ENCODE results near the gene TBC1D21.
A peak's percentile ranks its signal among the peaks of the same experiment; 100 is the strongest.

Gene TBC1D21

DNA sequence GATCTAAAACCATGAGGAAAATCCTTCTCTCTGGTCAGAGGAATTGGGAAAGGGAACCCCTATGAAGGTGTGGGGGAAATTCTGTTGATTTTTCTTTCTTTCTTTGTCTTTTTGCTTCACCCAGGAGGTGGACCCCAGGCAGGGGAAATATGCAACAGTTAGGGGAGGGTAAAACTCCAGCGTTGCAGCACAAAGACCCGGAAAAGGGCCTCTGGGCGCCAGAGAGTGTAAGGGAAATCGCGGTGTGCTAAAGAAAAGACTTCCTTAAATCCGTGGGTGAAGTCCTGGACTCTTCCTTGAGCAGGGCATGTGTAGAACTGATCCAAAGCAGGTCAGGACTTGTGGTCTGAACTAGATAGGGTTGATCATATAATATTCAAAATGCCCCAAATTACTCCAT, 11.1 kb upstream of the TBC1D21 start:
- no peak for DNase-seq (ENCODE audit: low spot score)

DNA sequence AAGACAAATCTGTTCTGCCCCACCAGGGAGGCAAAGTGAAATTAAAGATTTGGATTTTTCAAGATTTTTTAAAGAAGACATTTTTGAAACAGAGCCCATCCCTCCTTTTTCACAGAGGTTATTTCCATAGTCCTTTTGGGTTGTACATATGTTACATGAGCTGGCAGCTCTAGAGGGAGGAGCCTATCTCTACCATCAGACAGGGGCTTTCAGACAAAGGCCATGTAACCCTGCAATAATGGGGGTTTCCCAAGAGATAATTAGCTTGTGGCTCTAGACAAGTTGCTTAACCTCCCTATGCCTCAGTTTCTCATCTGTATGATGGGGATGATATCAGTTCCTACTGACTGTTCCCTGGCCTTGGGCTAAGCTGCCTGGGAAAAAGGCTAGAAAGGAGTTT, 8.0 kb upstream of the TBC1D21 start:
- no peak for DNase-seq (ENCODE audit: low spot score)

DNA sequence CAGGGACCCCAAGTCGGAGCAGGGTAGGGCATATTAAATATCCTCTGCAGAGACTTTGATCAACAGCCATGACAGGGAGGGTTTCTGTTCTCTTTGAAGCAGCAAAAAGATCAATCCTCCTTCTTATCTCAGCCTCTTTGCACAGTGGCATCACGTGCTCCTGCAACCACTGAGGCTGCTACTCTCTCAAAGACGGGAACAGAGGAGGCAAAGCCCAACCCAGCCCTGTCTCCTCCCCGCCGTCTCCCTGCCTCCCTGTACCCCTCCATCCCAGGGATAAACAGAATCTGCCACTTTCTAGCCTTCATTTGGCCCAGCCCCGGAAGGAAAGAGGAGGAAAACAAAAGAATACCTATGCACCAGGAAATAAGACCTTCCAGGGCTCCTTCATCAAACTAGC, 7.5 kb upstream of the TBC1D21 start:
- DNase-seq (ENCODE audit: low spot score), result no peak

DNA sequence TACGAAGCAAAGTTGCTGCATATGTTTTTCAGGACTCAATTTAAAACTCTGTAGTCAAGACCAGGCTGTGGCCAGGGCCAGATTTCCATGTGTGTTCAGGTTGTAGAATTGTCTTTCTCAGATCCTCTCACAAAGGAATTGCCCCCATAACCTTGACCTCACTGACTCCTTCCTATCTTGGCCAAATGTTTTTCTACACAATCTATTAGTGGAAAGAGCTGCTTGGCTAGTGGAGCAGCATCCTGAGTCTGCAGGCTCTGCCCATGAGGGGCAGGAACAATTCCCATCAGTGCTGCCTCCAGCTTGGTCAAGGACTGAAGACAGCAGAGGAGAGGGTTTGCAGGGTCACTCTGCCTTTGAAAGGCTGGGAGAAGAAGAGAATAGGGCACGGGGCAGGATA, 6.9 kb upstream of the TBC1D21 start:
- no peak for DNase-seq (ENCODE audit: low spot score)

DNA sequence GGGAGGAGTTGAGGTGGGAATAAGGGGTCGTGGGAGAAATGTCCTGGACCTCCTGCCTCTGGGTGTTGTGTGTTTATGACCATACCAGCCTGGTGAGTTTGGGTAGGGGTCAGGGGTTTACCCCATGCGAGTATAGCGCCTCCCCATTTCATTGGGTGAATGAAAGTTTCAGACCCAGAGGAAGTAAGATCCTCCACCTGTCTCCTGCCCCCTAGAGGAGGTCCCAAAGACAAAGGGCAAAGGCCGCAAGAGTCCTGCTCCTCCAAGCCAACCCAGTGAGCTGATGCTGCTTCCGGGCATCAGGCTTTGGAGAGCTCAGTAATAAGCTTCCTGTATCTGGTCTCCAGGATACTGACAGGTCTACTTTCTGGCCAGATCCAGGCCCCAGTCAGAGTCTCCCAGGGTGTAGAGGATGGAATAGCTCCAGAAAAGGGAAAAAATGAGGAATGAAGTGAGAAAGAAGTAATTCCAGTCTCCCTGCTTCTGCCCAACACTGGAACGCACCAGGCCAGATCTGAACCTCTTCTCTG, 6.4 kb upstream of the TBC1D21 start:
- DNase-seq (ENCODE audit: low spot score), result no peak

DNA sequence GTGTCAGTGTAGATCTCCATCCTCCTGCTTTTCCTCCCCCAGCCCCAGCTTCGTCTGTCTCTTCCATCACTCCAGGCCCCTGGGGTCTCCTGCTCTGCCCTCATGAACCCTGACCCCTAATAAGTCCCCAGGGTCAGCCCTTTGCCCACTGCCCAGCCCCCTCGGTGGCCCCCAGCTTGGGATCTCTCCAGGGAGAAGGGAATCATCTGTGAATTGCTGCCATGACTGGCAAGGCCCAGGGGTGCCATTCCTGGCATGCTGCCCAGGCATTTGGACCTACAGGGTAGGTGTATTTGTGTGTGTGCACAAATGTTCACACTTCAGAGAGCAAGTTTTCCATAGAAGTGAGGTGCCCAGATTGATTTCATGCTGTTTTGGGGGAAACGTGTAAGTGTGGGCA, 5.9 kb upstream of the TBC1D21 start:
- DNase-seq (ENCODE audit: low spot score), result no peak

DNA sequence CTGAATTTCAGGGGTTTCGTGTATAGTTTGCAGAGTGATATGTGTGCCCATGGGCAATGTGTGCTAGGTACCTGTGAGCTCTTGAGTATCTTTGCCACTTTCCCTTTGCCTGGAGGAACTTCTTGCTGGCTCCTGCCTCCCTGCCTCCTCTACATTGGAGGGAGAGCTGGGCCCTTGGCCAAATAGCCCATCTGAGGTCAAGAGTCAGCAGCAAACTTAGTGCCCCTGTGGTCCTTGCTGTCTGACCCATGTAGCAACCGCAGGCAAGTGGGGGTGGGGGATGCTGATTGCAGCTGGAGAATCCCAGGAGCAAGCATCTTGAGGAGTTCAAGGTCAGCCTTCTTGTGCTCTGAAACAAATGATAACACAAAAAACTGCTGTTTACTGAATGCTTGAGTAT, 5.4 kb upstream of the TBC1D21 start:
- DNase-seq (ENCODE audit: low spot score), result no peak

DNA sequence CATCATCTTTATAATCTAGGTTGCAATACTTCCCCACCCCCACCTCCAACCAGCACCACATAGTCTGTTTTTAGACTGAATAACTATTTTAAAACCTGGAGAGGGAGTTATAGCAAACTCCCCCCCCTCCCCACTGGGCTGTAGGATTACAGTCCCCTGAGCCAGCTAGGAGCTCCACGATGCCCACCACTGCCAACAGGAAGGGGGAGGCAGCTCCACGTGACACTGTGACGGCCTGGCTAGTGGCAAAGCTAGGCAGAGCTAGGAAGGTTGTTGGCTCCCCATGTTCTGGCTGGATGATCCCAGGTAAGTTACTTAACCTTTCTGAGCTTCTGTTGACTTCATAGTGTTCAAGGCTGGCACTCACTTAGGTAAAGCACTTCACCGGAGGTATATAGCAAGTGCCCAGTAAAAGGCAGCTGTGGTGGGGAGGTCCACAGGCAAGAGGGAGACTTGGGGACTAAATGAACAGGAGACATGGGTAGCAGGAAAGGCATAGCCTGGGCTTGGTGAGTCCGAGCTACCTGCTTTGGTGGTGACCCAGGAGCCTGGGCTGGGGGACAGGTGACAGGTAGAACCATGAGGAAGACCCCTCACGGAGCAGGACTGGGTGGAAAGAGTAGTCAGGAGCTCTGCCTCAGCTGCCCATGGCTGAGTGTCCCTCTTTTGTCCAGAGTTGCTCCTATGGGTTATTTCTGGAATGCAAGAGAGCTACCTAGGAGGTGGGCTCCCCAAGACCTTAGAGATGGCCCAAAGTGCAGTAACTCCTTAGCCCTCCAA, 4.0 kb upstream of the TBC1D21 start:
- DNase-seq (ENCODE audit: low spot score), result no peak

DNA sequence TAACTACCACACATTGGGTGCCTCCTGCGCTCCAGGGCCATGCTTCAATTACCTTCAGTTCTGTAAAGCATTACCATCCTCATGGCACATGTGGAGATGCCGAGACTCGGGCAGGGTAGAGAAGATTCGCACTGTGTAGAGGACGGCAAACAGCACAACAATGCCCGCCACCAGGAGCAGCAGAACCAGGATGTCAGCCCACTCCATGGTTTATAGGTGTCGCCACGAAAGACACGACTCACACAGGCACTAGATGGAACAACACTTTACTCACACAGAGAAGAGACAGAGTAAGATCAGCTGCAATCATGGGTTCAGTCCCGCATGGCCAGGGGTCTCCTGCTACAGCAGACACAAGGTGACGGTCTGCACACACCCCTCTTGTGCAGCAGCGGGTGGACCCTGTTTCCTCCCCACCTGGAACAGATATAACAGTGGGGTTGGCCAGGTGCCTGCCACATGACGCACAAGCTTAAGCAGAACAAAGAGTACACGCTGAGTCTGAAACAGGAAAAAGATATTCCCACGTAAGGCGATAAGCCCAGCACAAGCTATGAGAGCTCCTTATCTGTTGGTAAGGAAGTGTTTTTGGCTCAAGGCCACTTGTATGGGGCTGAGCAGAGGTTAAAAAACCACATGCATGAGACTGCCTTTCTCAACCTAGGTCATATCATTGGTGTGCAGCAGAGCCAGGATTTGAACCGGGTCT, 2.5 kb upstream of the TBC1D21 start:
- no peak for DNase-seq (ENCODE audit: low spot score)

DNA sequence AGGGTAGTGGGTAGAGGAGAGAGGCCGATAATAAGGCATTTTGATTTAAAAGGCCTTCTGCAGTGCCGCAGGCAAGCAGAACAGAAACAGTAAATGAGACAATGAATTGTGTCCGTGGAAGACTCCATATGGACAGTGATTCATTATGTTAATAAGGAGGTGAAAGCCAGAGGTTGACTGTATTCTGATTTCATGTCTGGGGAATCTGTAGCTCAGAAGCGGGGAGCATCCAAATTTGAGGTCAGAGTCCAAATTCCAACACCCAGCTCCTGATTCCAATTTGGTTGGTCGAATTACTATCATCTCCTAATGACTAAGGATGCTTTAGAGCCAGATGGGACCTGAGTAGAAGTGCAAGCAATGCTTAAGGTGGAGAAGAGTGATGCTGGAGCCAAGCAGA, 1.0 kb upstream of the TBC1D21 start:
- DNase-seq (ENCODE audit: low spot score), result no peak

DNA sequence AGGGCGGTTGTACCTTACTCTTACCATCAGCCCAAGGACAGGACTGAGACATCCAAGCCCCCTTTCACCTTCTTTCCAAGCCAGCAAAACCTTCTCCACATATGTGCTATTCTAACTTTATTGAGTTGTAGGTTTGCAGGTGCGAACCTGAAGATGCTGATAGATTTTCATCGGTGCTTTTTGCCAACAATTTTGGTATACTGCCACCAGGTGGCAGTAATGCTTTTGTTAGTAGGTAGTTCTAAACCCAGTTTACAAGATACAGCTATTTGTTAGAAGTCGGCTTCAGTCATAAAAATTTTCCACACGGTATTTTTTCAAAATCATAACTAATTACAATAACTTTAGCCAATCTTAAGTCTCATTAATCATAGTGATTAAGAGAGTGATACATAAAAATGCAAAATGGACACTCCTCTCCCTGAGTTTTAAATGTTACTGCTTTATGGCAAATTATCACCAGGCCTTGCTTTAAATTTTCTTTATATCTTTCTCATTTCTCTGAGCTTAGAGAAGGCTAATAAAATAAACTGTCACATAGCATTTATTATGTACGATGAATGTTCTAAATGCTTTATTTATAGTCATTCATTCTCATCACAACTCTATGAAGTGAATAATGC, 636 bp downstream of the TBC1D21 start:
- peak; percentile 50 for DNase-seq (ENCODE audit: low spot score)

DNA sequence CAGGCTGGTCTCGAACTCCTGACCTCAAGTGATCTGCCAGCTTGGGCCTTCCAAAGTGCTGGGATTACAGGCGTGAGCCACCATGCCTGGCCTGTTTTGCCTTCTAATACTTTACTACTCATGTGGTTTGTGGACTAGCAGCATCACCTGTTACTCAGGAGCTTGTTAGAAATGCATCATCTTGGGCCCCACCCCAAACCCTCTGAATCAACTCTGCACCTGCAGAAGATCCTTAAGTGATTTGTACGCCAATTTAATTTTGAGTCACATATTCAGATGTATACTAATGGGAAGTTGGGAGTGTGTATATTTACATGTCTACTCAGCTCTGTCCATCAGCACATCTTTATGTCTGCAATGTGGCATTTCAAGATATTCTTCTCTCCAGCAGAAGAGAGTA, 6.1 kb downstream of the TBC1D21 start:
- DNase-seq (ENCODE audit: low spot score), result no peak

DNA sequence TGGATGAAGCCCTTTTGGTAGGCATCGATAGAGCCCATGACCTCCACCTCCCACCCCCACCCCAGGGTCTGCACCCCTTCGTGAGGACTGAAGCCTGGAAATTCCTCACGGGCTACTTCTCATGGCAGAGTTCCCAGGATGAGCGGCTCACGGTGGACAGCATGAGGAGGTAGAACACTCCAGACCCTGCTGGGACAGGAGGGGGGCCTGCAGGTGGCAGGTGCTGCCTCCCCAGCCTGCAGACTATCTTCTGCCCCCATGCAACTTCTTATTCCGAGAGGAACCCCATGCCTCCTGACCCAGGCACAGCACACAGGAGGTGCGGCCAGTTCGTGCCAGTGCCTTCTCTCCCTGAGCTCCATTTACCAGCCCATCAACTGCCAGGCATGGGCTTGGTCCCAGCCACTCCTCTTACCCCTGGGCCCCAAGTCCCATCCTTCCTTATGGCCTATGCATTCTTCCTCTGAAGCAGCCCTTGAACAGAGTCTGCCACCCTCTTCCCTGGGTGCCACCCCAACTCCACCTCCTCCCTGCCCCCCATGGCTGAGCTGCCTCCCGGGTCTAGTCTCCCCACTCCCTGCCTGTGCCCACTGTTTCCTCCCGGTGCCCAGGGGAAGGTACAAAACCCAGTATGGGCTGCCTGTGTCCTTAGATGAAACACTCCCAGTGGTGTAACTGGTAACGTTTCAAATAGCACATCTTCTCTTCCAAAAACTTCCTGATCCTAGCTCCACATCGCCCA, 8.4 kb downstream of the TBC1D21 start:
- no peak for DNase-seq (ENCODE audit: low spot score)

DNA sequence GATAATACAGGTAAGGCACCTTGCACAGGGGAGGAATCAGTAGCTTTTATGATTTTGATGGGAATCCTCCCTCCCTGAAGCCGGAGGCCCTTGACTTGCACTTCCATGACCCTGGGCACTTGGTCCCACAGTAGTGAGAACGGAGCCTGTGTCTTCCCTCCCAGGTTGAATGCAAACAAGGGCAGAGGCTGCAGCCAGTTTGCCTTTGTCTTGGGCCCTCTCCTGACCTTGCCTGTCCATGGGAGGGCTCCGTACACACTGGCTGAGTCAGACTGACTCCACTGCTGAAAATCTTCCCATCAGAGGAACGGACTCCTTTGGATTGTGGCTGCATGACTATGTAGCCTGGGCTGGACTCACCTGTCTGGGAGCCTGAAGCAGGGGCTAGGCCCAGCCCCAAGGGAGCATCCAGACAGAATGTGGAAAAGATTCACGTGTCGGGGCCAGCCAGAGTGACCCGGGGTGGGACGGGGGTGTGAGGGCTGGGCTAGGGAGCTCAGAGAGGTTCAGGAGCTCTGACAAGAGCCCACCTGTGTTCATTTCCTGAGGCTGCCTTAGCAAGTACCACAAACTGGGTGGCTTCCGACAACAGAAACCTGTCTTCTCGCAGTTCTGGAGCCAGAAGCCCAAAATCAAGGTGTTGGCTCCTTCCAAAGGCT, 9.5 kb downstream of the TBC1D21 start:
- DNase-seq (ENCODE audit: low spot score), result no peak

DNA sequence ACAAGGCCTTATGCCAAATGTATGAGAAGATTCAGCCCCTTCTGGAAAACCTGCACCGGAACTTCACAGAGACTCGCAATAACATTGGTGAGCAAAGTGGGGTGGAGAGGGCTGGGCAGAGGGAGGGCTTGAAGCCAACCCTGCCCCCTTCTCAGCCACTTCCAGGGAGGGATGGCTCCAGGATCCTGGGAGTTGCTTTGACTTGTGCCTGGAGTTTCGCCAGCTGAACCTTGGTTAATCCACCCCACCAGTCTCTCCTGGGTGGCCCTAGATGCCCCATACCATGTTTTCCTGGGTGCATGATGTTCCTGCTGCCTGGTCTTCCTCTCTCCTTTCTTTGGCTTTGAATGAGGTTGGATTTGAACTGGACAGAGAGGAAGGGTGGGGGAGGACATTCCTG, 10.8 kb downstream of the TBC1D21 start:
- DNase-seq (ENCODE audit: low spot score), result no peak

DNA sequence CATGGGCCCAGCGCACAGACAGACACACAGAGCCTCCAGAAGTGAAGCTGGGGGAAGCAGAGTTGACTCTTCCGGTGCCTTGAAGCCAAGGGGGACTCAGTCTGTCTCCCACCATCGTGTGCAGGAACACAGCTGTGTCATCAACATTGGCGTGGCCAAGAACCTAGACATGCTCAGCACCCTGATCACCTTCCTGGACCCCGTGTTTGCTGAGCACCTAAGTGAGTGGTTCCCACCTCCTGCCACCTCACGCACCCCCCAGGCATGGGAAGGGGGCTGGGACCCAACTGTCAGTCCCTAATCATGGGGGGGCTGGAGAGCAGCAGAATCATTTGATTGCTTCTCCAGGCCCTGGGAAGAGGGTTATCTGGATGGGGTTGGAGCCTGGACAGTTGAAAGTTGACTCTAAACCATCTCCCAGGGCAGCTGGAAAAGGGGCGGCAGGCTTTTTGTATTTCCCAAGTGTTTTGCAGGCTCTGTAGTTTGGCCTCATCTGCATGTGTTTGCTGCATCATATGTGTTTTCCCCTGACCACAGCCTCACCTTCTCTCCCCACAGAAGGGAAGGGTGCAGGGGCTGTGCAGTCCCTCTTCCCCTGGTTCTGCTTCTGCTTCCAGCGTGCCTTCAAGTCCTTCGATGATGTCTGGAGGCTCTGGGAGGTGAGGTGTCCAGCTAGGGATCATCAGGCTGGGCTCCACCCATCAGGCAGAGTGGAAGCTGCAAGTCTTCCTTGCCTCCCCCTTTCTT, 12.8 kb downstream of the TBC1D21 start:
- DNase-seq (ENCODE audit: low spot score), result no peak

DNA sequence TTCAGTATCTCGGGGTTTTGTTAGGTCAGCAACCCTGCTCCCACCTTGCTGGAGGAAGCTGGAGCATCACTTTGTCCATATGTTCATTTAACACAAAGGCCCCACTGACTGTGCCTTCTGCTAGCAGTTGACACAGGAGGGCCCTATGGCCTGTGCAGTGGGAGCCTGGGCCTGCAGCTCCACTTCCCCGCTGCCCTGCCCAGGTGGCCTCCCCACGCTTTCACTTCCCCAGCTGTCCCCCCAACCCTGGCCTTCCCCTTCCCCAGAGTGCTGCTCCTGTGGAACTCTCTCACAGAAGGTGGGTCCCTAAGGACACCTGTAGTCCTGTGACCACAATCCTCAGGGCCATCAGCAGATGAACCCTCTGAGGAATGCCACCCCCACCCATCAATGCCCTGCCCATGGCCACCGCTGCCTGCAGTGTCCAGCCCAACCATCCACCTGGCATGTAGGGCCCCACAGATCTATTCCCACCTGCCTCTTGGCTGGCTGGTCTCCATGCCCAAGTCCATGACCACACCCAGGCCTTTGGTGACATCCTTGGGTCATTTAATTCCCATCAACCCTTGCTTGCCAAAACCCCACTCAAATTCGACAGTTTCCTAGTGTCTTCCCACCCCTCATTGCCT, 13.5 kb downstream of the TBC1D21 start:
- DNase-seq (ENCODE audit: low spot score), result no peak

DNA sequence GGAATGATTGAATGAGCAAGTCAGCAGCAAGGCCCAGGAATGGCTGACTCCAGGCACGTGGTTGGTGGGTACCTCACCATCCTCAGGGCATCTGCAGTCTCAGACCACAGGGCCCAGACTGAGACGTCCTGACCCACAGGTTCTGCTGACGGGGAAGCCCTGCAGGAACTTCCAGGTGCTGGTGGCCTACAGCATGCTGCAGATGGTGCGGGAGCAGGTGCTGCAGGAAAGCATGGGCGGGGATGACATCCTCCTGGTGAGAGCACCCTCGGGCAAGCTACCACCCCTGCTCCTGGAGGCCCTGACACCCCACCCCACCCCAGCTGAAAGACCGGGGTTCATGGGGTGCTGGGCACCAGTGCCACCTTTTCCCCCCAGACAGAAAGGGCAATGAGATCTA, 14.1 kb downstream of the TBC1D21 start:
- DNase-seq (ENCODE audit: low spot score), result no peak

DNA sequence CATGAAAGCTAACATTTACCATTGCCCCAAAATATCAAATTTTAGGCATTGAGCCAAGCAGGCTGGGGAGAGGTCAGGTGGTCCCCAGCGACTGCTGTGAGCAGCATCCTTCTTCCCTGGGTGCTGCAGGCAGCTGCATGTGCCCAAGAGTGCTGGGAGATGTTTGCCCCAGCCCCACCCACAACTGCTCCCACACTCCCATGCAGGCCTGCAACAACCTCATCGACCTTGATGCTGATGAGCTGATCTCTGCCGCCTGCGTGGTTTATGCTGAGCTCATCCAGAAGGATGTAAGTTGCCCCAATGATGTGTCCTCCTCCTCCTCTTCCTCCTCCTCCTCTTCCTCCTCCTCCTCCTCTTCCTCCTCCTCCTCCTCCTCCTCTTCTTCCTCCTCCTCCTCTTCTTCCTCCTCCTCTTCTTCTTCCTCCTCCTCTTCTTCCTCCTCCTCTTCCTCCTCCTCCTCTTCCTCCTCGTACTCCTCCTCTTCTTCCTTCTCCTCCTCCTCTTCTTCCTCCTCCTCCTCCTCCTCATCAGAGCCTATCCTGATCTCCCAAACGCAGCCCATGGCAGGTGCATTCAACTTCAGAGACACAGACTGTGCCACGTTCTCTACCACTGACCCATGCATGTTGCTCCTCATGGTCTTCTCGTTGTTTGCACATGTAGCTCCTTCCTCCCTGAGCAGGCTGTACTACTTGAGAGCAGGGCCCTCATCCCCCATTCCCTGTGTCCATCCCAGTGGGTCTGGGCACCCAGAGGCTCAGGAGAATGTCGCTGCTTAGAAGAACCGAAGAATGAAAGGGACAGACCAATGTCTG, 15.1 kb downstream of the TBC1D21 start:
- DNase-seq (ENCODE audit: low spot score), result no peak

Data from HuH-7.5 (cell line).